Peyer's patch (tissue), 4 donors: ENCODE results near the gene CFAP20DC.

Experiments
- CTCF ChIP-seq, 6 experiments: fragments of 450-650 bp in 4 of 6; fragments of 200-600 bp in 2 of 6; sonication (generic) in 1 of 6; IDR thresholded peaks; one replicate each; pipeline ENCODE4 v1.5.1; 2017 to 2019; ENCODE audit warnings: antibody characterized with exemption in 6 of 6, mild to moderate bottlenecking in 3 of 6, moderate library complexity in 1 of 6
- POLR2A ChIP-seq, 2 donors: fragments of 450-650 bp; IDR thresholded peaks; one replicate each; pipeline ENCODE4 v1.5.1; 2017; ENCODE audit warnings: antibody characterized with exemption in 2 of 2, mild to moderate bottlenecking in 2 of 2, moderate library complexity in 2 of 2

- TF ChIP-seq CTCF (IDR thresholded peaks at IDR 0.05) (no peak), POLR2A (IDR thresholded peaks at IDR 0.05) (no peak)
Observed at GRCh38 chr3:58779934-58780333, 269.9 kb downstream of the CFAP20DC start.
